AG09309 (cell line): ENCODE results near the gene NADSYN1.

Source experiments
- DNase-seq: peaks from one replicate; pipeline ENCODE4 v3.0.0-alpha.2; 2010; ENCODE audit warnings: low read depth
- H3K4me3 ChIP-seq: 2 replicates; pipeline ENCODE4 v1.5.1; 2011; ENCODE audit warnings: mild to moderate bottlenecking, low read depth, low read length, moderate library complexity; ENCODE audit not compliant: control insufficient read depth
- CTCF ChIP-seq: IDR thresholded peaks from 2 replicates; pipeline ENCODE4 v1.5.1; 2011; ENCODE audit warnings: mild to moderate bottlenecking, low read depth, low read length, inconsistent platforms; ENCODE audit not compliant: insufficient read depth, control insufficient read depth; ENCODE audit errors: missing control alignments

Gene NADSYN1

DNA sequence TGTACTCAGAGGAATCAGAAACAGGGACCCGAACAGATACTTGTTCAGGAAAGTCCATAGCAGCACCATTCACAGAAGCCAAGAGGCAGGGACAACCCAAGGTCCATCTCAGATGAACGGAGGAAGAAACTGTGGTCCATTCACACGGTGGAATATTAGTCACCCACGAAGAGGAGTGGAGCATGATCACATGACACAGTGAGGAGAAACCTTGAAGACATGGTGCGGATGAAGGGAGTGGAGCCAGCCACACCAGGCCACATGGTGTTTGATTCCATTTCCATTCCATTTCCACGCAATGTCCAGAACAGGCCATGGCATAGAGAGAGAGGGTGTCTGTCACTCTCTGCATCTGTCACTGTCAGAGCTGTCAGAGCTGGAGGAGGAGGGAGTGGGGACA lies 30.7 kb downstream of the NADSYN1 start:
- TF ChIP-seq CTCF: no peak
- no peak overlapping the region for H3K4me3 ChIP-seq
- no peak for DNase-seq

DNA sequence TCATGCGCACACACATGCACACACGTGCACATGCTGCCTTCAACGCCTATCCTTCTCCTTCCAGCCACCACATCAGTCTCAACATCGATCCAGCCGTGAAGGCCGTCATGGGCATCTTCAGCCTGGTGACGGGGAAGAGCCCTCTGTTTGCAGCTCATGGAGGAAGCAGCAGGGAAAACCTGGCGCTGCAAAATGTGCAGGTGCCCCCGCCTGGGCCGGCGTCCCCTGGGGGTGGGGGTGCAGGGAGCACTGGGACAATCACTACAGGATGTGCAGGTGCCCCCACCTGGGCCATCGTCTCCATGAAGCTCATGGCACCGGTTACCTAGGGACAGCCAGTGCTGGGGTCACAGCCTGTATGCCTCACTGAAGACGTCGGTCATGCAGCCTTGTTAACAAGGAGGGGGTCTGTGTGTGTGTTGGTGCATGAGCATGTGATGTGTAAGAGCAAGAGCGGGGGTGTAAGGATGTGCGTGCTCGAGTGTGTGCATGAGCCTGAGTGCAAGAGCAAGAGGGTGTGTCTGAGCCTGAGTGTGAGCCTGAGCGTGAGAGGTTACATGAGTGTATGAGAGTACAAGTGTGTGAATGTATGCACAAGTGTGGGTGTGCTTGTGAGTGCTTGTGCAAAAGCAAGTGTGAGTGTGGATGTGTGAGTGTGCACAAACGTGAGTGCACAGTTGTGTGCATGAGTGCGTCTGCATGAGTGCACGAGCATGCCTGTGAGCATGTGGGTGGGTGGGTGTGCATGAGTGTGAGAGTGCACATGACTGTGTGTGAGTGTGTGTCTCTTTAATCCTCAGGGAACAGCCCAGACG lies 31.5 kb downstream of the NADSYN1 start:
- TF ChIP-seq CTCF: no peak
- no peak overlapping the region for H3K4me3 ChIP-seq
- DNase-seq: no peak

- no peak for DNase-seq
- no peak overlapping the region for H3K4me3 ChIP-seq
Observed at GRCh38 chr11:71485063-71485399, 32.0 kb downstream of the NADSYN1 start.

GRCh38 chr11:71485466-71485865 lies 32.5 kb downstream of the NADSYN1 start:
- no peak for TF ChIP-seq CTCF
- H3K4me3 ChIP-seq: no peak overlapping the region
- no peak for DNase-seq

More at GRCh38 chr11:71485063-71485399, 32.0 kb downstream of the NADSYN1 start:
- no peak for TF ChIP-seq CTCF

- TF ChIP-seq CTCF: no peak
- no peak for DNase-seq
- H3K4me3 ChIP-seq: no peak overlapping the region
Observed at GRCh38 chr11:71486320-71486719, 33.3 kb downstream of the NADSYN1 start.

GRCh38 chr11:71488681-71489270 lies 35.8 kb downstream of the NADSYN1 start:
- H3K4me3 ChIP-seq: no peak overlapping the region
- no peak for DNase-seq
- TF ChIP-seq CTCF: no peak
